Activated CD4-positive, alpha-beta T cell treated with anti-CD3 and anti-CD28 coated beads, Interleukin-2, amount 50 U/mL, for 1 hour (primary cell): ENCODE results near the gene NUF2.
"Not testable (repeated sequence)": the region's sequence is repeated elsewhere in the genome, so short reads cannot be mapped to it uniquely, and the experiment has no call there.

ENCODE experiments used
- DNase-seq: peaks from one replicate; pipeline ENCODE4 v3.0.0-alpha.2; 2020

Gene NUF2

GRCh38 chr1:163337631-163338030 lies 15.9 kb downstream of the NUF2 start:
- no peak for DNase-seq

GRCh38 chr1:163346326-163346870 lies 24.6 kb downstream of the NUF2 start:
- DNase-seq = no peak

- DNase-seq = no peak
Observed at GRCh38 chr1:163347106-163347505, 25.4 kb downstream of the NUF2 start.

- no peak for DNase-seq
Observed at GRCh38 chr1:163351912-163352311, 30.2 kb downstream of the NUF2 start.

GRCh38 chr1:163357378-163357777 lies 35.6 kb downstream of the NUF2 start:
- no peak for DNase-seq

- not testable (repeated sequence) for DNase-seq
Observed at GRCh38 chr1:163358172-163358571, 36.4 kb downstream of the NUF2 start.

GRCh38 chr1:163361123-163361934 lies 39.6 kb downstream of the NUF2 start:
- no peak for DNase-seq

GRCh38 chr1:163365186-163365585 lies 43.4 kb downstream of the NUF2 start:
- DNase-seq = no peak

- DNase-seq = no peak
Observed at GRCh38 chr1:163366555-163366954, 44.8 kb downstream of the NUF2 start.

- no peak for DNase-seq
Observed at GRCh38 chr1:163367721-163368120, 46.0 kb downstream of the NUF2 start.

GRCh38 chr1:163372576-163372975 lies 50.8 kb downstream of the NUF2 start:
- no peak for DNase-seq

GRCh38 chr1:163378554-163378953 lies 56.8 kb downstream of the NUF2 start:
- no peak for DNase-seq

GRCh38 chr1:163379801-163380200 lies 58.0 kb downstream of the NUF2 start:
- DNase-seq = no peak

GRCh38 chr1:163381487-163382184 lies 59.9 kb downstream of the NUF2 start:
- no peak for DNase-seq

- DNase-seq = no peak
Observed at GRCh38 chr1:163382395-163382794, 60.6 kb downstream of the NUF2 start.

- DNase-seq = no peak
Observed at GRCh38 chr1:163387146-163387545, 65.4 kb downstream of the NUF2 start.

GRCh38 chr1:163388970-163389369 lies 67.2 kb downstream of the NUF2 start:
- no peak for DNase-seq

- no peak for DNase-seq
Observed at GRCh38 chr1:163395790-163396189, 74.0 kb downstream of the NUF2 start.

GRCh38 chr1:163397451-163398200 lies 75.9 kb downstream of the NUF2 start:
- no peak for DNase-seq

GRCh38 chr1:163399001-163399400 lies 77.2 kb downstream of the NUF2 start:
- no peak for DNase-seq

GRCh38 chr1:163399976-163400601 lies 78.3 kb downstream of the NUF2 start:
- no peak for DNase-seq

GRCh38 chr1:163401211-163401610 lies 79.5 kb downstream of the NUF2 start:
- DNase-seq = no peak
